ENCODE results near the gene C9orf50. TPM values are rescaled to one million over a fixed set of nuclear protein-coding genes. Genes with fewer than 3 reads are reported as not detected.

C9orf50 gene, protein sequence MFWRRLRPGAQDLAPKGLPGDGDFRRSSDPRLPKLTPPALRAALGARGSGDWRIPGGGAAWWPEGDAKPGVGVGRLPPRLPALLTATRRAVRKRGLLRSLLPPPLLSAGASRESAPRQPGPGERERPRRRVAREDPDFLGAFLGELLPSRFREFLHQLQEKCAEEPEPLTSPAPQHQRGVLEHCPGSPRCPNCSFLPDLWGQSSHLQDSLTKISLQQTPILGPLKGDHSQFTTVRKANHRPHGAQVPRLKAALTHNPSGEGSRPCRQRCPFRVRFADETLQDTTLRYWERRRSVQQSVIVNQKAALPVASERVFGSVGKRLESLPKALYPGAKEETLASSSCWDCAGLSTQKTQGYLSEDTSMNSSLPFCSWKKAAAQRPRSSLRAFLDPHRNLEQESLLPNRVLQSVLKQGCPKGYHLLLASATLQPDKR
- under 0.01 and 0.36 TPM in 2 replicates for total RNA-seq

DNA sequence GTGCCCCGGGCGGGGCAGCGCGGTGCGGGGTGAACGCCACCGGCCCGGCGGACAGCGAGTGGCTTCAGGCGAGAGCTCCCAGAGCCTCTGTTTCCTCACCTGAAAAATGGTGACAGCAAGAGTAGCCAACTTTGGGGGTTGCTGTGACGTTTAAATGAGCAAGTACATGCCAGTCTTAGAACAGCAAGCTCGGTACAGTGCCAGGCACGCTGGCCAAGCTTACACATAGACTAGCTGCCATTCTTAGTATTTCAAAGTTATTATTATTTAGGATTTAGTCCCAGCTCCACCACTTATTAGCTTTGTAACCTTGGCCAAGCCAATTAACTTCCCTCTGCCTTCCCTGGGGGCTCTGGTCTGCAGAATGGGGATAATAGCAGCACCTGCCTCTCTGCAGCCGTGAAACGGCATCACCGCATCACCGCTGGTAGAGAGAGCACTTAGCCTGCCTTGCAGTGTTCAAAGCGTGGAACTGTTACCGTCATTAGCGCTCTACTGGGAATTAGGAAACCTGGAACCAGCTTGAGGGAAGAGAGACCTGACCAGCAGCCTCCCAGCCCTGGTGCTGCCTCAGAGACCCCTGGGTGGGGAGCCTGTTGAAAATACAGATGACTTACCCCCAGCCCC is at the start of gene C9orf50:
C9orf50 (minus strand) TSS at position 433 of the 627 bp plus-strand sequence. CDS start 527 bp downstream, outside the sequence.
- Histone ChIP-seq H3K27ac (ENCODE audit: low read depth, low read length) (peak within 1 kb of the TSS; percentile 1), H3K9me3 (ENCODE audit: low read depth, low read length) (no peaks in the 10 kb centered on the region), H3K4me1 (ENCODE audit: insufficient read depth, low read length) (peaks cover 31% of the 10 kb centered on the region), H4K20me1 (ENCODE audit: insufficient read depth, low read length) (no peaks in the 10 kb centered on the region), H3K4me3 (ENCODE audit: insufficient read depth, low read length) (peak within 1 kb of the TSS; percentile 74), H3K79me2 (ENCODE audit: insufficient read depth, low read length) (no peaks in the 10 kb centered on the region), H3K4me2 (ENCODE audit: insufficient read depth, low read length) (peak within 1 kb of the TSS; percentile 76), H2AFZ (ENCODE audit: low read length) (peak within 1 kb of the TSS; percentile 81), H3K36me3 (ENCODE audit: insufficient read depth, low read length) (no peaks in the 10 kb centered on the region), H3K27me3 (ENCODE audit: insufficient read depth, low read length) (no peaks in the 10 kb centered on the region)
- no peak for DNase-seq (ENCODE audit: insufficient read length, low spot score, missing footprints)
- TF ChIP-seq, protein P1, sequence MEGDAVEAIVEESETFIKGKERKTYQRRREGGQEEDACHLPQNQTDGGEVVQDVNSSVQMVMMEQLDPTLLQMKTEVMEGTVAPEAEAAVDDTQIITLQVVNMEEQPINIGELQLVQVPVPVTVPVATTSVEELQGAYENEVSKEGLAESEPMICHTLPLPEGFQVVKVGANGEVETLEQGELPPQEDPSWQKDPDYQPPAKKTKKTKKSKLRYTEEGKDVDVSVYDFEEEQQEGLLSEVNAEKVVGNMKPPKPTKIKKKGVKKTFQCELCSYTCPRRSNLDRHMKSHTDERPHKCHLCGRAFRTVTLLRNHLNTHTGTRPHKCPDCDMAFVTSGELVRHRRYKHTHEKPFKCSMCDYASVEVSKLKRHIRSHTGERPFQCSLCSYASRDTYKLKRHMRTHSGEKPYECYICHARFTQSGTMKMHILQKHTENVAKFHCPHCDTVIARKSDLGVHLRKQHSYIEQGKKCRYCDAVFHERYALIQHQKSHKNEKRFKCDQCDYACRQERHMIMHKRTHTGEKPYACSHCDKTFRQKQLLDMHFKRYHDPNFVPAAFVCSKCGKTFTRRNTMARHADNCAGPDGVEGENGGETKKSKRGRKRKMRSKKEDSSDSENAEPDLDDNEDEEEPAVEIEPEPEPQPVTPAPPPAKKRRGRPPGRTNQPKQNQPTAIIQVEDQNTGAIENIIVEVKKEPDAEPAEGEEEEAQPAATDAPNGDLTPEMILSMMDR (IDR thresholded peaks at IDR 0.05; ENCODE audit: extremely low read depth, low read depth, low read length): no peak

DNA sequence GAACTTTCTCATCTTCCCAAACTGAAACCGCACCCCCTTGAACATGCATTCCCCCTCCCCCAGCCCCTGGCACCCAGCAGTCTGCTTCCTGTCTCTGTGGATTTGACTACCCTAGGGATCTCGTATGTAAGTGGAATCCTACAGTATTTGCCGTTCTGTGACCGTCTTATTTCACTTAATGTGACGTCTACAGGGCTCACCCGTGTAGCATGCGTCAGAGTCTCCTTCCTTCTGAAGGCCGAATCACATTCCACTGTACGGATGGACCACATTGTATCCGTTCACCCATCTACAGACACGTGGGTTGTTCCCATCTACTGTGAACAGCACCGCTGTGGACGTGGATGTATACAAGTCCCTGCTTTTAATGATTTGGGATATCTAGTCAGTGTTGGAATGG is 49.0 kb upstream of the C9orf50 start:
- H3K4me1 ChIP-seq (ENCODE audit: insufficient read depth, low read length): peaks cover 42% of the 10 kb centered on the region
- no peak overlapping the region for H3K4me3 ChIP-seq (ENCODE audit: insufficient read depth, low read length)
- H4K20me1 ChIP-seq (ENCODE audit: insufficient read depth, low read length): peaks cover 46% of the 10 kb centered on the region
- no peaks in the 10 kb centered on the region for H3K9me3 ChIP-seq (ENCODE audit: low read depth, low read length)
- peaks cover 7% of the 10 kb centered on the region for H3K36me3 ChIP-seq (ENCODE audit: insufficient read depth, low read length)
- no peak overlapping the region for H2AFZ ChIP-seq (ENCODE audit: low read length)
- DNase-seq (ENCODE audit: insufficient read length, low spot score, missing footprints): peak; percentile 73
- no peaks in the 10 kb centered on the region for H3K27me3 ChIP-seq (ENCODE audit: insufficient read depth, low read length)
- H3K27ac ChIP-seq (ENCODE audit: low read depth, low read length): no peak overlapping the region
- TF ChIP-seq, protein P1 (IDR thresholded peaks at IDR 0.05; ENCODE audit: extremely low read depth, low read depth, low read length): no peak
- H3K79me2 ChIP-seq (ENCODE audit: insufficient read depth, low read length): peaks cover 58% of the 10 kb centered on the region
- H3K4me2 ChIP-seq (ENCODE audit: insufficient read depth, low read length): no peak overlapping the region

DNA sequence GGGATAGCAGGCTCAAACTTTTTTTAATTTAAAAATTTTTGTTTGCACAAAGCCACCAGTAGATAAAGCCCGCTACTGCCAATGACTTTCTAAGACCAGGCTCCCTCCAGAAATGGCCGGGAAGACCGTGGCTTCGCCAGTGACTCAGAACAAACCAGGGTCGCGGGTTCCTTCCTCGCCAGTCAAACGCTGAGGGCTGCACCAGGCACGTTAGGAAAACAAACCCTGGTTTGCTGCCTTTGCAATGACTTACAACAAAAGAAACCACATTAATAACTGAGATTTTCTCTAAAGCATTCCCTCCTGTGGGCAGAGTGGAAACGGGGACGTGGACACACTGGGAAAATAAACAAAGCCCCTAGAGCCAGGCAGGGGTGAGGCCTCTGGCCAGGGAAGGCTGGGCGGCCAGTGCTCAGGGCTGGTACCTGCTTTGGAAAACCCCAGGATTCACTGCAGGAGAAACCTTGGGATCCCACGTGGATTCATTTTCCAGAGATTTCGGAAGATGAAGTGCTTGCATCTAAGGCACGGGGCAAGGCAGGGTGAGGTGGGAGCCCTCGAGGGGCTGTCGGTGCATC is 48.3 kb upstream of the C9orf50 start:
- peaks cover 40% of the 10 kb centered on the region for H4K20me1 ChIP-seq (ENCODE audit: insufficient read depth, low read length)
- no peaks in the 10 kb centered on the region for H3K27me3 ChIP-seq (ENCODE audit: insufficient read depth, low read length)
- peak overlapping the region; percentile 32 for H3K4me2 ChIP-seq (ENCODE audit: insufficient read depth, low read length)
- peak overlapping the region; percentile 17 for H3K4me3 ChIP-seq (ENCODE audit: insufficient read depth, low read length)
- H3K36me3 ChIP-seq (ENCODE audit: insufficient read depth, low read length): peaks cover 7% of the 10 kb centered on the region
- TF ChIP-seq, protein P1 (IDR thresholded peaks at IDR 0.05; ENCODE audit: extremely low read depth, low read depth, low read length): no peak
- no peak overlapping the region for H2AFZ ChIP-seq (ENCODE audit: low read length)
- no peaks in the 10 kb centered on the region for H3K9me3 ChIP-seq (ENCODE audit: low read depth, low read length)
- peak; percentile 100 for DNase-seq (ENCODE audit: insufficient read length, low spot score, missing footprints)
- H3K79me2 ChIP-seq (ENCODE audit: insufficient read depth, low read length): peaks cover 51% of the 10 kb centered on the region
- peaks cover 42% of the 10 kb centered on the region for H3K4me1 ChIP-seq (ENCODE audit: insufficient read depth, low read length)
- peak overlapping the region; percentile 65 for H3K27ac ChIP-seq (ENCODE audit: low read depth, low read length)

GRCh38 chr9:129667850-129668249 is 46.9 kb upstream of the C9orf50 start:
- Histone ChIP-seq H3K9me3 (ENCODE audit: low read depth, low read length) (no peaks in the 10 kb centered on the region), H2AFZ (ENCODE audit: low read length) (no peak overlapping the region), H3K4me1 (ENCODE audit: insufficient read depth, low read length) (peaks cover 42% of the 10 kb centered on the region), H4K20me1 (ENCODE audit: insufficient read depth, low read length) (peaks cover 28% of the 10 kb centered on the region), H3K4me3 (ENCODE audit: insufficient read depth, low read length) (peak overlapping the region; percentile 76), H3K79me2 (ENCODE audit: insufficient read depth, low read length) (peaks cover 43% of the 10 kb centered on the region), H3K27me3 (ENCODE audit: insufficient read depth, low read length) (no peaks in the 10 kb centered on the region), H3K36me3 (ENCODE audit: insufficient read depth, low read length) (peaks cover 7% of the 10 kb centered on the region), H3K4me2 (ENCODE audit: insufficient read depth, low read length) (peak overlapping the region; percentile 83), H3K27ac (ENCODE audit: low read depth, low read length) (no peak overlapping the region)
- DNase-seq (ENCODE audit: insufficient read length, low spot score, missing footprints): peak; percentile 64
- TF ChIP-seq, protein P1 (IDR thresholded peaks at IDR 0.05; ENCODE audit: extremely low read depth, low read depth, low read length): no peak
